ENCODE results near the gene SLIT3.

DNA sequence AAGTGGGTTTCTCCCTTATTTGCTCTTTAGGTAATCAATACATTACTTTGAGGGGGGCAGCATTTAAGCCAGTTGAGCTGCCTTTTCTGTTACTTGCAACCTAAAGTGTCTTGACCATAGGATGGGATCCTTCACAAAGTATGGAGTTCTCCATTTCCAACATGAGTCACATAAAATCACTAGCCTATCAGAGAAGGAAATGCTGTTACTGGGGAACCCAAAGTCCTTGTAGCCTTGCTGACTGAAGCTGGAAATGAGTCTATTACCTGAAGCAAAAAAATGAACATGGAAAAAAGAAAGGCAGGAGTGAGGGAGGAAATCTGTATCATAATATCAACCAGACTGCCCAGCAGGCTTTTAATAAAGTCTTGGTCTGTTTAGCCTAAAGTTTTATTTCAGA lies 42.8 kb upstream of the SLIT3 start:
- TF ChIP-seq, protein P1, sequence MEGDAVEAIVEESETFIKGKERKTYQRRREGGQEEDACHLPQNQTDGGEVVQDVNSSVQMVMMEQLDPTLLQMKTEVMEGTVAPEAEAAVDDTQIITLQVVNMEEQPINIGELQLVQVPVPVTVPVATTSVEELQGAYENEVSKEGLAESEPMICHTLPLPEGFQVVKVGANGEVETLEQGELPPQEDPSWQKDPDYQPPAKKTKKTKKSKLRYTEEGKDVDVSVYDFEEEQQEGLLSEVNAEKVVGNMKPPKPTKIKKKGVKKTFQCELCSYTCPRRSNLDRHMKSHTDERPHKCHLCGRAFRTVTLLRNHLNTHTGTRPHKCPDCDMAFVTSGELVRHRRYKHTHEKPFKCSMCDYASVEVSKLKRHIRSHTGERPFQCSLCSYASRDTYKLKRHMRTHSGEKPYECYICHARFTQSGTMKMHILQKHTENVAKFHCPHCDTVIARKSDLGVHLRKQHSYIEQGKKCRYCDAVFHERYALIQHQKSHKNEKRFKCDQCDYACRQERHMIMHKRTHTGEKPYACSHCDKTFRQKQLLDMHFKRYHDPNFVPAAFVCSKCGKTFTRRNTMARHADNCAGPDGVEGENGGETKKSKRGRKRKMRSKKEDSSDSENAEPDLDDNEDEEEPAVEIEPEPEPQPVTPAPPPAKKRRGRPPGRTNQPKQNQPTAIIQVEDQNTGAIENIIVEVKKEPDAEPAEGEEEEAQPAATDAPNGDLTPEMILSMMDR (IDR thresholded peaks at IDR 0.05), result no peak
- TF ChIP-seq POLR2A (IDR thresholded peaks at IDR 0.05), result no peak

Measured in Peyer's patch (tissue), 4 donors.